Fibroblast of skin of scalp (primary cell): Measurements from ENCODE around the gene ATE1.
"Not testable (repeated sequence)": the region's sequence is repeated elsewhere in the genome, so short reads cannot be mapped to it uniquely, and the experiment has no call there.

ENCODE experiments used
- DNase-seq: peaks from one replicate; pipeline ENCODE4 v3.0.0-alpha.2; 2013

Gene ATE1

GRCh38 chr10:121781101-121781500 is 146.7 kb downstream of the ATE1 start:
- no peak for DNase-seq

- DNase-seq, result no peak
These were observed 153.0 kb downstream of the ATE1 start for GRCh38 chr10:121774813-121775212.

- DNase-seq, result no peak
These were observed 153.4 kb downstream of the ATE1 start for GRCh38 chr10:121774404-121774803.

- DNase-seq, result no peak
These were observed 154.9 kb downstream of the ATE1 start for GRCh38 chr10:121772884-121773283.

GRCh38 chr10:121772406-121772805 is 155.4 kb downstream of the ATE1 start:
- DNase-seq, result peak; percentile 72

GRCh38 chr10:121771966-121772365 is 155.9 kb downstream of the ATE1 start:
- DNase-seq, result peak; percentile 87

- no peak for DNase-seq
These were observed 161.4 kb downstream of the ATE1 start for GRCh38 chr10:121766426-121766825.

GRCh38 chr10:121765204-121765603 is 162.6 kb downstream of the ATE1 start:
- DNase-seq, result no peak

GRCh38 chr10:121764233-121764942 is 163.4 kb downstream of the ATE1 start:
- no peak for DNase-seq

GRCh38 chr10:121757241-121757640 is 170.6 kb downstream of the ATE1 start:
- not testable (repeated sequence) for DNase-seq

- DNase-seq, result not testable (repeated sequence)
These were observed 172.3 kb downstream of the ATE1 start for GRCh38 chr10:121755496-121755895.

- no peak for DNase-seq
These were observed 173.2 kb downstream of the ATE1 start for GRCh38 chr10:121754666-121755065.

- peak; percentile 91 for DNase-seq
These were observed 173.9 kb downstream of the ATE1 start for GRCh38 chr10:121753726-121754476.

GRCh38 chr10:121751191-121751760 is 176.6 kb downstream of the ATE1 start:
- peak; percentile 17 for DNase-seq

- no peak for DNase-seq
These were observed 180.6 kb downstream of the ATE1 start for GRCh38 chr10:121747163-121747775.

GRCh38 chr10:121741248-121741792 is 186.5 kb downstream of the ATE1 start:
- peak; percentile 22 for DNase-seq

- DNase-seq, result no peak
These were observed 187.8 kb downstream of the ATE1 start for GRCh38 chr10:121740069-121740468.

- no peak for DNase-seq
These were observed 188.7 kb downstream of the ATE1 start for GRCh38 chr10:121739114-121739513.

- no peak for DNase-seq
These were observed 191.3 kb downstream of the ATE1 start for GRCh38 chr10:121736315-121737130.

- DNase-seq, result no peak
These were observed 192.6 kb downstream of the ATE1 start for GRCh38 chr10:121735263-121735662.

- DNase-seq, result peak; percentile 41
These were observed 193.2 kb downstream of the ATE1 start for GRCh38 chr10:121734589-121735045.
